Measurements from ENCODE around the gene CBFA2T3.
"Not testable (repeated sequence)": the region's sequence is repeated elsewhere in the genome, so short reads cannot be mapped to it uniquely, and the experiment has no call there.

Gene CBFA2T3

DNA sequence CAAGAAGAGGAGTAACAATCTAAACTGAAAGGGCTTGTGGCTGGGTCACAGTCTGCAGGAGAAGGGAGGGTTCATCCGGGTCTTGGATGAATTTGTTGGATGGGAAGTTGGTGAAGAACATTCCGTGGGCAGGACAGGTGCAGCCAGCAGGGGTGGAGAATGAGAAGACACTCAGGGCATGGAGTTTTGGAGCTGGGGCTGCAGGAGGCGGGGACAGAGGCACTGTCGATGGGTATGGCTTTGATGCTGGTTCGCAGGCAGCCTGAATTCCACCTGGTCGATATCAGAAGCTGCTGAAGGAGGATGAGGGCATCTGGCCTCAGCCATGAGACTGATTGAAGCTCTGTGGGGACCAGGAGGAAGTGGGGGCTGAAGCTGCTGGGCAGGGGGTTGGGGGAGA, 36.1 kb upstream of the CBFA2T3 start:
- DNase-seq (ENCODE audit: low read depth in 2 of 2): no peak

- DNase-seq (ENCODE audit: low read depth in 2 of 2): no peak
Measured at GRCh38 chr16:89012622-89012995, 35.6 kb upstream of the CBFA2T3 start.

GRCh38 chr16:89011909-89012621, 35.1 kb upstream of the CBFA2T3 start:
- no peak for DNase-seq (ENCODE audit: low read depth in 2 of 2)

DNA sequence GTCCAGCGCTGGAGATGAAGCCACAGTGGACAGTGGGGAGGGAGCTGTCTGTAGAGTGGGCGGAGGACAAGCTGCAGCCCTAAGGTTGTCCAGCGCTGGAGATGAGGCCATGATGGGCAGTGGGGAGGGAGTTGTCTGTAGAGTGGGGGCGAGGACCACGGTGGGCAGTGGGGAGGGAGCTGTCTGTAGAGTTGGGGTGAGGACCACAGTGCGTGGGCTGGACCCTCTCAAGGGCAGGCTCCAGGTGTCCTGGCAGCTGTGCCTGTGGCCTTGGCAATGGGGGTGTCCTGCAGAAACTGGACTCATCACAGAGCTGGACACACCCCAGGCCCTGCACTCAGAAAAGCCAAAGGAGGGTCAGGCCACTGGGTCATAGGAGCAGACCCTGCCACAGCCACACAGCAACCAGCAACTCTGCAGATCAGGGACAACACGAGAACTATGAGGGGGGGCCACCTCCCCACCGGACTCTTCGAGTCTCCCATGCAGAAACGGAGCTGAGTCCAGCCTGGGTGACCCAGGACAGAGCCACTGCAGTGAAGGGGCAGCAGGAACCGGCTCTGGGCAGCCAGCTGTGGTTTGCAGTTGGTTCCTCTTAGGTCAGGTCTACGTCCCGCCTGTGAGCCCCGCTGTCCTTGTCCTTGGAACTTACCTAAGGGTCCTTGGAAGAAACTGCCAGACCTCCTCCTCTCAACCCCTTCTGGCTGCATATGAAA, 33.4 kb upstream of the CBFA2T3 start:
- no peak for DNase-seq (ENCODE audit: low read depth in 2 of 2)

- no peak for DNase-seq (ENCODE audit: low read depth in 2 of 2)
Measured at GRCh38 chr16:89009343-89010209, 32.6 kb upstream of the CBFA2T3 start.

DNA sequence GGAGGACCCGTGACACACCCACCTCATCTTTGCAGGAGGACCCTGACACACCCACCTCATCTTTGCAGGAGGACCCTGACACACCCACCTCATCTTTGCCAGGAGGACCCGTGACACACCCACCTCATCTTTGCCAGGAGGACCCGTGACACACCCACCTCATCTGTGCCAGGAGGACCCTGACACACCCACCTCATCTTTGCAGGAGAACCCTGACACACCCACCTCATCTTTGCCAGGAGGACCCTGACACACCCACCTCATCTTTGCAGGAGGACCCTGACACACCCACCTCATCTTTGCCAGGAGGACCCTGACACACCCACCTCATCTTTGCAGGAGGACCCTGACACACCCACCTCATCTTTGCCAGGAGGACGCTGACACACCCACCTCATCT, 31.8 kb upstream of the CBFA2T3 start:
- not testable (repeated sequence) for DNase-seq (ENCODE audit: low read depth in 2 of 2)

GRCh38 chr16:89007371-89008249, 30.6 kb upstream of the CBFA2T3 start:
- no peak for DNase-seq (ENCODE audit: low read depth in 2 of 2)

GRCh38 chr16:89006036-89006752, 29.2 kb upstream of the CBFA2T3 start:
- no peak for DNase-seq (ENCODE audit: low read depth in 2 of 2)

DNA sequence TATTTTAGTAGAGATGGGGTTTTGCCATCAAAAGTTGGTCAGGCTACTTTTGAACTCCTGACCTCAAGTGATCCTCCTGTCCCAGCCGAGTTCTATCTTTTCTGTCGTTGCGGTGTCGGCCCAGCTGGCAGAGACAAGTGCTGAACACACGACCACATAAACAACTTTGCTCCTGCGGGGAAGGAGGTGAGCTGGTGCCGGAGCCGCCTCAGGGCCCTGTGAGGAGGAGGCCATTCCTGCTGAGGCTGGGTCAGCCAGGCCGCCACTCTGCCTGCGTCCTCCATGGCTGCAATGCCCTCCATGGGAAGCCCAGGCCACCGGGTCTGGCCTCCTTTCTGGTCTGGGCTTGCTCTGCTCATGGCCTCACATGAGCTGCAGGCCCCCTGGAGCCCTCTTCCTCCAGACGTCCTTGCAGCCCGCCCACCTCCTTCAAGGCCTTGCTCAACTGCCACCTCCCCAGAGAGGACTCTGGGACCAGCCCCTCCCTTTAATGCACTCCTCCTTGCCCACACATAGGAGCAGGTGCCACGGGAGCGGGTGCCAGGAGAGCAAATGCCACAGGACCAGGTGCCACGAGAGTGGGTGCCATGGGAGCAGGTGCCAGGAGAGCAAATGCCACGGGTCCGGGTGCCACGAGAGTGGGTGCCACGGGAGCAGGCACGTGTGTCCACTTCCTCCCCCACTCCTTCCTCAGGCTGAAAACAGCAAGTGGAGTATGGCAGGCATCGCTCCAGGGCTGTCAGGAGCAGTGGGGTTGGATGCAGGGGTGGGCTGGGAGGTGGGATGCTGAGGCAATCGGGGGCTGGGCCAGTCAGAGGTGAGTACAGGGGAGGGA, 28.4 kb upstream of the CBFA2T3 start:
- DNase-seq (ENCODE audit: low read depth in 2 of 2): no peak

- no peak for DNase-seq (ENCODE audit: low read depth in 2 of 2)
Measured at GRCh38 chr16:89004209-89004831, 27.3 kb upstream of the CBFA2T3 start.

- DNase-seq (ENCODE audit: low read depth in 2 of 2): no peak
Measured at GRCh38 chr16:89003831-89004208, 26.8 kb upstream of the CBFA2T3 start.

DNA sequence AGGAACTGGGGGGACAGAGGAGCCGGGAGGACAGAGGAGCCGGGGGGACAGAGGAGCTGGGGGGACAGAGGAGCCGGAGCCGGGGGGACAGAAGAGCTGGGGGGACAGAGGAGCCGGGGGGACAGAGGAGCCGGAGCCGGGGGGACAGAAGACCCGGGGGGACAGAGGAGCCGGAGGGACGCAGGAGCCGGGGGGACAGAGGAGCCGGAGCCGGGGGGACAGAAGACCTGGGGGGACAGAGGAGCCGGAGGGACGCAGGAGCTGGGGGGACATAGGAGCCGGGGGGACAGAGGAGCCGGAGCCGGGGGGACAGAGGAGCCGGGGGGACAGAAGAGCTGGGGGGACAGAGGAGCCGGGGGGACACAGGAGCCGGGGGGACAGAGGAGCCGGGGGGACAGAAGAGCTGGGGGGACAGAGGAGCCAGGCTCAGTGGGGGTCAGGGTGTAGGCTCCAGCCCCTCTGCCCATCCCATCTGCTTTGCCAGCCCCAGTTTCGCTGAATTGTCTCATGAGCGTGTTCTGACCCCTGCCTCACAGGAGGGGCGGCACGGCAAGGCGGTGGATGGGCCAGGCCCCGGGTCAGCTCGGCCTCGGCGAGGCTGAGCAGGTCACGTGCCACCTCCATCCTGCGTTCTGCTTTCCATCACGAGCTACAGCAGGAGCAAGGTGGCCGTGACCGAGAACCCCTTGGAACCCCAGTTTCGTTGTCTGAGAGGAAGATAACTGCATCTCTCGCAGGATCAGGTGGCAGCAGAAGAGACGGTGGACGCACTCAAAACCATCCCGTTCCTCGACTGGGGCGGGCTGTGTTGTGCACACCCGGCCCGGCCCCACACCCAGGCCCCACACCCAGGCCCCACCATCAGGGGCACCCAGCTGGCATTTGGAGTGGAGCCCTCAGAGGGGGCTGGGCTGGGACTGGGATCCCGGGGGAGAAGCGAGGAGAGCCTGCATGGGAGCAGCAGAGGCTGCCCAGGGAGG, 26.1 kb upstream of the CBFA2T3 start:
- DNase-seq (ENCODE audit: low read depth in 2 of 2): no peak

DNA sequence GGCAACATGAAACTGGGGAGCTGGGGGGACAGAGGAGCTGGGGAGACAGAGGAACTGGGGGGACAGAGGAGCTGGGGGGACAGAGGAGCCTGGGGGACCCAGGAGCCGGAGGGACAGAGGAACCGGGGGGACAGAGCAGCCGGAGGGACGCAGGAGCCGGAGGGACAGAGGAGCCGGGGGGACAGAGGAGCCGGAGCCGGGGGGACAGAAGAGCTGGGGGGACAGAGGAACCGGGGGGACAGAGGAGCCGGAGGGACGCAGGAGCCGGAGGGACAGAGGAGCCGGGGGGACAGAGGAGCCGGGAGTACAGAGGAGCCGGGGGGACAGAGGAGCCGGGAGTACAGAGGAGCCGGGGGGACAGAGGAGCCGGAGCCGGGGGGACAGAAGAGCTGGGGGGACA, 25.1 kb upstream of the CBFA2T3 start:
- DNase-seq (ENCODE audit: low read depth in 2 of 2): not testable (repeated sequence)

- no peak for DNase-seq (ENCODE audit: low read depth in 2 of 2)
Measured at GRCh38 chr16:89001117-89002027, 24.4 kb upstream of the CBFA2T3 start.

GRCh38 chr16:89000207-89000959, 23.4 kb upstream of the CBFA2T3 start:
- no peak for DNase-seq (ENCODE audit: low read depth in 2 of 2)

GRCh38 chr16:88999457-89000206, 22.6 kb upstream of the CBFA2T3 start:
- no peak for DNase-seq (ENCODE audit: low read depth in 2 of 2)
